GM19099 (cell line): Measurements from ENCODE around the gene TPCN2.

Experiments
- POLR2A ChIP-seq: IDR thresholded peaks from 3 replicates; pipeline ENCODE4 v1.6.1; 2011; ENCODE audit warnings: low read depth; ENCODE audit not compliant: insufficient read length; ENCODE audit errors: extremely low read depth

Gene TPCN2

GRCh38 chr11:69008737-69009440 is 39.8 kb upstream of the TPCN2 start:
- TF ChIP-seq POLR2A = no peak

GRCh38 chr11:69009441-69010211 is 39.1 kb upstream of the TPCN2 start:
- no peak for TF ChIP-seq POLR2A

- TF ChIP-seq POLR2A = no peak
Measured at GRCh38 chr11:69010361-69010891, 38.3 kb upstream of the TPCN2 start.

GRCh38 chr11:69010964-69011623 is 37.6 kb upstream of the TPCN2 start:
- TF ChIP-seq POLR2A = no peak

GRCh38 chr11:69011624-69012091 is 37.1 kb upstream of the TPCN2 start:
- TF ChIP-seq POLR2A = no peak

DNA sequence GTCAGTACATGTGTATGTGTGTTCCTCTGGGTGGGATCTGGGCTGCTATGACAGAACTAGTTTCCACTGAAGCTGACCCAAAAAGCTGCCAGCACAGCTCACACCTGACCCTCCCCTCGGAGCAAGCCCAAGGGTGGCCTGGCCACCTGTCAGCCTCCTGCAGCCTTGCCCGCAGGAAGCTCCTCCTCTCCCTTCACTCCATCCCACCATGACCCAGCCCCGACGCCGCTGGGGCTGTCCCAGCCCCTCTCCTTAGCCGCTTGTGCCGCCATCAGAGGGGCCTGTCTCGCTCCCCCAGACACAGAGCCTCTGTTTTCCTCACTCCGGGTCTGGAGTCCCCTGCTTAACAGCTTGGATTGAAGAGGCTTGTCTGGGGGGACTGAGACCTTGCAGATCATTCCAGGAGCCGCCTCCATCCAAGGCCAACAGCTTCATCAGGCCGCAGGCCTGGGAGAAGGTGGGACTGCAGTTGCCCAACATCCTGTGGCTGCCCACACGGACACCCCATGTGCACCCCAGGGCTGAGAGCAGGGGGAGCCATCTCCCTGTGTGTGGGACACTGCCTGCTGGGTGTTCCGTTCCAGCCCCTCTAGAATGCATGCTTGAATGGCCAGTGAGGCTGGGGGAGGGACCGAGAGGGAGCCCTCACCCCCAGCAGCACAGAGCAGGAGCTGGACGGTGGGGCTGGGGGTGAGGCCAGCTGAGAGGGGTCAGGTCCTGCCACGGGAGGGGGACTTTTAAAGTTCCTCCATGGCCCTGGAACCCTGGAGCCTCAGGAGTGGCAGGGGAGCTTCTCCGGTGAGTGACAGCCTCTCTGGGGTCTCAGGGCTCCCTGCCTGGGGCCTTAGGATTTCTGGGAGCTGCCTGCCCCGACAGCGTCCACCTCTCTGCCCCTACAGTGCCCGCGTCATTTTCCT is 36.4 kb upstream of the TPCN2 start:
- TF ChIP-seq POLR2A = no peak

GRCh38 chr11:69013009-69013951 is 35.5 kb upstream of the TPCN2 start, which contains the start of gene MRGPRF:
Gene MRGPRF (minus strand): TSS chr11:69013246. CDS start chr11:69009901, 3,345 bp downstream.
- TF ChIP-seq POLR2A = no peak

DNA sequence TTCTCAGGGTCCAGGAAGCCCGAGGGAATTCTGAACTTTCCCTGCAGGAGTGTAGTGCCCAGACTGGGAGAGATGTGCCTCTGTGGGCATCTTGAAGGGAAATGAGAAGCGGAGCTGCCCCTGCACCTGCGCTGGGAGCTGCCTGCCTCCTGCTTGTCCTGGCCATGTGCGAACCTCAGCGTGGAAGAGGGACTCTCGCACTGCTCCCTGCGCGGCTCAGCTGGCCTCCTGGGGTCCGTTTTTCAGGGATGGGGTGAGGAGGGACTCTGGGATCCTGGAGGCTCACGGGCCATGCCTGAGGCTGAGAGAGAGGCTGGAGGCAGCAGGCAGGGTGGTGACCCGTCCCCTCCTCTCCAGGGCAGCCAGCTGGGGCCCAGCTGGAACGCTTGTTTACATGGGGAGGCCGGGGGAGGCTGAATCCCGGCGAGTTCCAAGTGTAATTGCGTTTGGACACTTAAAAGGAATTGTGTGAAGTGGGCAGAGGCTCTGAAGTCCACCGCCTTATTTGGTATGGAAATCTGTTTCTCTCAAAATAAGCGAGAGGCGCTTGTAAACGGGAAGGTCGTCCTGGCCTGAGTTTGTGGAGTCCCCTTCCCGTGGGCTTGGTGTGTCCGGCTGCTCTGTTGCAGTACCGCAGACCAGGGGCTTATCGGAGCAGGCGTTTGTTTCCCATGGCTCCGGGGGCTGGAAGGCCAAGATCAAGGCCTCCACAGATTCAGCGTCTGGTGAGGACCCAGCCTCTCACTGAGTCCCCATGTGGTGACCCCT is 34.5 kb upstream of the TPCN2 start:
- no peak for TF ChIP-seq POLR2A

GRCh38 chr11:69014898-69015549 is 33.7 kb upstream of the TPCN2 start:
- TF ChIP-seq POLR2A = no peak

DNA sequence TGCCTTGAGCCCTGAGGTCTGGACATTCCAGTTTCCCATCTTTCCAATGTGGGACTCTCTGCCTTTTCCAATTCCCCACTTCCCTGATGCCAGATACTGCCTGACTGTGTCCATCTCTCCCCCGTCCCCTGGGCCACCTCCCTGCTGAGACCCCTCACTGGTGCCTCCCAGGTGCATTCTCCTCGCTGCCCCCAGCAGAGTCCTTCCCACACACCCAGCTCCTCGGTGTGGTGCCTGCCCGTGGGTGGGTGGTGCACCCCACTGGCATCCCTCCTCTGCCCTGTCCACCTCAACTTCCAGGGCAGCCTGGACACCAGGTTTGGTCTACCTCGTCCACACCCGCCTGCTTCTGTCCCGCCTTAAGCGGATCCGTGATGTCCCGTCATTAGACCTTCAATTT is 30.8 kb upstream of the TPCN2 start:
- TF ChIP-seq POLR2A = no peak

GRCh38 chr11:69018924-69019323 is 29.8 kb upstream of the TPCN2 start:
- no peak for TF ChIP-seq POLR2A

GRCh38 chr11:69022260-69022659 is 26.5 kb upstream of the TPCN2 start:
- TF ChIP-seq POLR2A = no peak

GRCh38 chr11:69024509-69024908 is 24.2 kb upstream of the TPCN2 start:
- no peak for TF ChIP-seq POLR2A
